AG09309 (cell line): ENCODE data around the gene PCSK1.

Experiments used
- DNase-seq: peaks from one replicate; pipeline ENCODE4 v3.0.0-alpha.2; 2010; ENCODE audit warnings: low read depth
- H3K4me3 ChIP-seq: 2 replicates; pipeline ENCODE4 v1.5.1; 2011; ENCODE audit warnings: mild to moderate bottlenecking, low read depth, low read length, moderate library complexity; ENCODE audit not compliant: control insufficient read depth
- CTCF ChIP-seq: IDR thresholded peaks from 2 replicates; pipeline ENCODE4 v1.5.1; 2011; ENCODE audit warnings: mild to moderate bottlenecking, low read depth, low read length, inconsistent platforms; ENCODE audit not compliant: insufficient read depth, control insufficient read depth; ENCODE audit errors: missing control alignments

PCSK1 gene

GRCh38 chr5:96431376-96432187 is 1.5 kb downstream of the PCSK1 start:
- H3K4me3 ChIP-seq, result no peak overlapping the region
- no peak for DNase-seq
- no peak for TF ChIP-seq CTCF

- no peak for TF ChIP-seq CTCF
- no peak overlapping the region for H3K4me3 ChIP-seq
- DNase-seq, result no peak
These were observed 5.2 kb downstream of the PCSK1 start for GRCh38 chr5:96427824-96428223.

- DNase-seq, result no peak
- TF ChIP-seq CTCF, result no peak
- H3K4me3 ChIP-seq, result no peak overlapping the region
These were observed 6.2 kb downstream of the PCSK1 start for GRCh38 chr5:96426831-96427230.

- H3K4me3 ChIP-seq, result no peak overlapping the region
- TF ChIP-seq CTCF, result no peak
- no peak for DNase-seq
These were observed 7.6 kb downstream of the PCSK1 start for GRCh38 chr5:96425443-96425842.

GRCh38 chr5:96415897-96416296 is 17.2 kb downstream of the PCSK1 start:
- DNase-seq, result no peak
- no peak for TF ChIP-seq CTCF
- no peak overlapping the region for H3K4me3 ChIP-seq

- no peak overlapping the region for H3K4me3 ChIP-seq
- no peak for DNase-seq
- TF ChIP-seq CTCF, result no peak
These were observed 20.1 kb downstream of the PCSK1 start for GRCh38 chr5:96412868-96413449.
